MCF 10A (cell line): ENCODE results near the gene BMI1. TPM values are rescaled to one million over a fixed set of nuclear protein-coding genes. Genes with fewer than 3 reads are reported as not detected.

ENCODE experiments used
- BruUV-seq: library from RNA; stranded (reverse); fragments of 400-500 nt; replicated peaks from 2 replicates; lab custom pipeline; 2021; lab: Mats Ljungman, UMichigan
- CTCF ChIA-PET: fragments of 300-600 bp; sonication (Branson Sonifier 250); formaldehyde crosslinking; extraction: SDS; loops from one replicate; lab custom pipeline; 2021; ENCODE audit warnings: antibody characterized with exemption, inconsistent platforms; lab: Yijun Ruan, JAX
- POLR2A ChIA-PET: fragments of 300-600, 350-650 bp; sonication (Branson Sonifier 250); formaldehyde crosslinking; extraction: SDS; loops from one replicate; lab custom pipeline; 2020; ENCODE audit warnings: antibody characterized with exemption, inconsistent platforms; lab: Yijun Ruan, JAX
- DNase-seq: peaks from one replicate; pipeline ENCODE4 v3.0.0-alpha.2; 2018; ENCODE audit not compliant: unreplicated experiment
- H3K27ac Mint-ChIP-seq: one replicate; pipeline ENCODE4 v1.8.0; 2022; ENCODE audit warnings: mild to moderate bottlenecking, low read depth, mixed read lengths; ENCODE audit not compliant: unreplicated experiment
- H3K27me3 Mint-ChIP-seq: one replicate; pipeline ENCODE4 v1.8.0; 2022; ENCODE audit warnings: mixed read lengths; ENCODE audit not compliant: insufficient read depth, unreplicated experiment
- H3K36me3 Mint-ChIP-seq: one replicate; pipeline ENCODE4 v1.8.0; 2022; ENCODE audit warnings: mild to moderate bottlenecking, moderate library complexity, mixed read lengths; ENCODE audit not compliant: insufficient read depth, unreplicated experiment
- H3K4me1 Mint-ChIP-seq: one replicate; pipeline ENCODE4 v1.8.0; 2022; ENCODE audit warnings: mixed read lengths; ENCODE audit not compliant: insufficient read depth, unreplicated experiment
- H3K4me3 Mint-ChIP-seq: one replicate; pipeline ENCODE4 v1.8.0; 2022; ENCODE audit warnings: mild to moderate bottlenecking, moderate library complexity, mixed read lengths; ENCODE audit not compliant: unreplicated experiment
- H3K9me3 Mint-ChIP-seq: one replicate; pipeline ENCODE4 v1.8.0; 2022; ENCODE audit warnings: mixed read lengths; ENCODE audit not compliant: unreplicated experiment
- intact Hi-C: fragments of 100-400 bp; cut with micrococcal nuclease; formaldehyde crosslinking; loops from 2 replicates; pipeline ENCODE4 v1.14.1; 2022
- total RNA-seq: library from RNA; stranded (reverse); gene quantifications from 2 replicates; pipeline ENCODE4 v1.2.3, GENCODE V29; 2022
- TF ChIP-seq, protein P1 (sequence below): fragments of 200-600 bp; IDR thresholded peaks from one replicate; pipeline ENCODE4 v1.8.0; 2022; ENCODE audit warnings: antibody characterized with exemption, mild to moderate bottlenecking; ENCODE audit not compliant: unreplicated experiment

BMI1 gene
- total RNA-seq, 1 experiment from 2014 or later = 78.0 TPM

DNA sequence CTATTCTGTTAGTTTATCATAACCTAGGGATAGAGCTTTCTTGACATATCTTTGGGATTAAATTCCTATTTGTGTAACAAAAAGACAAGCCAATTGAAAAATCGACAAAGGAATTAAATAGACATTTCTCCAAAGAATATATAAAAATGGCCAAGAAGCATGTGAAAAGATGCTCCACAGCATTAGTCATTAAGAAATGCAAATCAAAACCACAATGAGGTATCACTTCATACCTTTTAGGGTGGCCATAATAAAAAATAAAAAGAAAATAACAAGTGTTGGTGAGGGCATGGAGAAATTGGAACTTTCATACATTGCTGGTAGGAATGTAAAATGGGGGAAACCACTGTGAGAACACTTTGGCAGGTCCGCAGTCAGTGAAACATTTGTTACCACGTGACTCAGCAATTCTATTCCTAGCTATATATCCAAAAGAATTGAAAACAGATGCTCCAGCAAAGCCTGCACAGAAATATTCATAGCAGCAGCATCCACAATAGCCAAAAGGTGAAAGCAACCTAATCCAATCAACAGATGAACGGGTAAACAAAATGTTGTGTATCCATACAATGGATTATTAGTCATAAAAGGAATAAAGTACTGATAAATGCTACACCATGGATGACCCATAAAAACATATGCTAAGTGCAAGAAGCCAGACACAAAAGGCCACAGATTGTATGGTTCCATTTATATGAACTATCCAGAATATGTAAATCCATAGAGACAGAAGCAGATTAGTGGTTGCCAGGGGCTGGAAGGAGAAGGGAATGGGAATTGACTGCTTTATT lies 44.9 kb downstream of the BMI1 start:
- H3K4me1 Mint-ChIP-seq = no peaks in the 10 kb centered on the region
- POLR2A ChIA-PET = interaction anchor here (0.6 to 1.0 kb wide), 3 partner anchors 34 to 74 kb away, joined by 3 to 5 read pairs (median 3); partner anchors contain the start of gene COMMD3
- no peaks in the 10 kb centered on the region for H3K36me3 Mint-ChIP-seq
- no TSS peak for BruUV-seq
- CTCF ChIA-PET = interaction anchor here (0.6 kb wide), 2 partner anchors 625 to 1074 kb away, joined by 3 to 4 read pairs; no protein-coding TSS in a partner anchor
- no peaks in the 10 kb centered on the region for H3K27me3 Mint-ChIP-seq
- intact Hi-C loops = no loop called here
- TF ChIP-seq, protein P1, sequence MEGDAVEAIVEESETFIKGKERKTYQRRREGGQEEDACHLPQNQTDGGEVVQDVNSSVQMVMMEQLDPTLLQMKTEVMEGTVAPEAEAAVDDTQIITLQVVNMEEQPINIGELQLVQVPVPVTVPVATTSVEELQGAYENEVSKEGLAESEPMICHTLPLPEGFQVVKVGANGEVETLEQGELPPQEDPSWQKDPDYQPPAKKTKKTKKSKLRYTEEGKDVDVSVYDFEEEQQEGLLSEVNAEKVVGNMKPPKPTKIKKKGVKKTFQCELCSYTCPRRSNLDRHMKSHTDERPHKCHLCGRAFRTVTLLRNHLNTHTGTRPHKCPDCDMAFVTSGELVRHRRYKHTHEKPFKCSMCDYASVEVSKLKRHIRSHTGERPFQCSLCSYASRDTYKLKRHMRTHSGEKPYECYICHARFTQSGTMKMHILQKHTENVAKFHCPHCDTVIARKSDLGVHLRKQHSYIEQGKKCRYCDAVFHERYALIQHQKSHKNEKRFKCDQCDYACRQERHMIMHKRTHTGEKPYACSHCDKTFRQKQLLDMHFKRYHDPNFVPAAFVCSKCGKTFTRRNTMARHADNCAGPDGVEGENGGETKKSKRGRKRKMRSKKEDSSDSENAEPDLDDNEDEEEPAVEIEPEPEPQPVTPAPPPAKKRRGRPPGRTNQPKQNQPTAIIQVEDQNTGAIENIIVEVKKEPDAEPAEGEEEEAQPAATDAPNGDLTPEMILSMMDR = no peak
- no peak for DNase-seq
- H3K9me3 Mint-ChIP-seq = no peaks in the 10 kb centered on the region
- no peak overlapping the region for H3K27ac Mint-ChIP-seq
- H3K4me3 Mint-ChIP-seq = no peak overlapping the region

DNA sequence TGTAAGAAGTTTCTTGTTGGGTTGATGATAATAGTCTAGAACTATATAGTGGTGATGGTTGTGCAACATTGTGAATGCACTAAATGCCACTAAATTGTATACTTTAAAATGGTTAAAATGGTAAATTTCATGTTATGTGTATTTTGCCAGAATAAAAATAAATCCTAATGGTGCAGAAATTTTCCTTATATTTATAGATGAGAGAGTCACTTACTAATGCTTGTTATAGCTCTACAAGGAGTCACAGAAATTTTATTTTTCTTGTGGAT lies 45.5 kb downstream of the BMI1 start:
- Mint-ChIP-seq H3K9me3 (no peaks in the 10 kb centered on the region), H3K27ac (no peak overlapping the region), H3K36me3 (no peaks in the 10 kb centered on the region), H3K4me1 (no peaks in the 10 kb centered on the region), H3K27me3 (no peaks in the 10 kb centered on the region), H3K4me3 (no peak overlapping the region)
- BruUV-seq = no TSS peak
- ChIA-PET CTCF (interaction anchor here (0.6 kb wide), 1 partner anchor 624 kb away, joined by 4 read pairs; no protein-coding TSS in a partner anchor), POLR2A (interaction anchor here (1.0 kb wide), 1 partner anchor 73 kb away, joined by 3 read pairs; no protein-coding TSS in a partner anchor)
- TF ChIP-seq, protein P1 = no peak
- intact Hi-C loops = no loop called here
- no peak for DNase-seq

DNA sequence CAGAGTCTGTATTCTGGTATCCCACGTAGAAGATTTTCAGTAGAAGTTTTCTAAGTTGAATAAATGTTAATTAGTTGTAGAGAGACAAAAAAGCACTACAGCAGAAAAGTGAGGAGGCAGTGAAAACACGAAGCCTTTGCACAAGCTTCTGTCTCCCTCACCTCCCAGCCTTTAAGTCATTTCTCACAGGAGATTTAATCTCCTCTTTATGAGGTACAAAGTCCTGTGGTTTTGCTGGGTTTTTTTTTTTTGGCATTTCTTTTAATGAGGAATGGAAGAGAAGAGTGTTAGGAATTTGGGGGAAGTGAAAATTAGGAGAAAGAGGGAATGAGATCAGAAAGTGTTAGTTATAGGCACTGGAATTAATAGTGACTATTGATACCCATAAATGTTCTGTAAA lies 45.9 kb downstream of the BMI1 start:
- no TSS peak for BruUV-seq

DNA sequence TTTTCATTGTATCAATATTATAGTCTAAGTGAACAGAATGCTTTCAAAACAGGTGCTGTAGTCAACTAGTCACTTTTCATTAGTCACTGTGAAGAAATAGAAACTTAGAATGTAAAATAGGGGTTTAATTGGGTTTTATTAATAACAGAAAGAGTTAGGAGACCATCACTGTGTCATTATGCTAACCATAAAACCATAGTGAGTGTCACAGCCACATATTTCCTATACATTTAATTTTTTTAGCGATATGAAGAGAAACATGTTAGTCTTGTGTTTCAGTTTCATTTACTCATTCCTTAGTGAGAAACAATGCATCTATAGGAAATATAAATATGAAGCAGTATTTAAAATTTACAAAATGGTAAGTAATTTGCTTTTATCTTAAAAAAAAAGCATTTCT lies 46.6 kb downstream of the BMI1 start:
- no peak overlapping the region for H3K4me3 Mint-ChIP-seq

More for the DNA sequence above, 45.9 kb downstream of the BMI1 start:
- H3K27ac Mint-ChIP-seq = no peak overlapping the region
- no peak overlapping the region for H3K4me3 Mint-ChIP-seq
- TF ChIP-seq, protein P1 = no peak
- ChIA-PET CTCF (no interaction called here), POLR2A (interaction anchor here (1.0 kb wide), 1 partner anchor 73 kb away, joined by 3 read pairs; no protein-coding TSS in a partner anchor)
- DNase-seq = no peak
- no peaks in the 10 kb centered on the region for H3K9me3 Mint-ChIP-seq
- H3K36me3 Mint-ChIP-seq = no peaks in the 10 kb centered on the region
- H3K27me3 Mint-ChIP-seq = no peaks in the 10 kb centered on the region
- intact Hi-C loops = no loop called here
- H3K4me1 Mint-ChIP-seq = no peaks in the 10 kb centered on the region

More for the DNA sequence above, 46.6 kb downstream of the BMI1 start:
- BruUV-seq = no TSS peak
- intact Hi-C loops = no loop called here
- ChIA-PET POLR2A (no interaction called here), CTCF (no interaction called here)
- no peaks in the 10 kb centered on the region for H3K27me3 Mint-ChIP-seq
- DNase-seq = no peak
- H3K9me3 Mint-ChIP-seq = no peaks in the 10 kb centered on the region
- TF ChIP-seq, protein P1 = no peak
- no peak overlapping the region for H3K27ac Mint-ChIP-seq
- H3K4me1 Mint-ChIP-seq = no peaks in the 10 kb centered on the region
- no peaks in the 10 kb centered on the region for H3K36me3 Mint-ChIP-seq
